HepG2 (cell line): ENCODE data around the gene FAM76A. TPM values are rescaled to one million over a fixed set of nuclear protein-coding genes. Genes with fewer than 3 reads are reported as not detected.
A peak's percentile ranks its signal among the peaks of the same experiment; 100 is the strongest.

ENCODE experiments used
- ATAD3A ChIP-seq: sonication (generic); formaldehyde crosslinking; IDR thresholded peaks from 2 replicates; pipeline ENCODE4 v1.4.0; 2020; ENCODE audit warnings: missing genetic modification reagents
- CTCF ChIP-seq: sonication (generic); formaldehyde crosslinking; IDR thresholded peaks from 2 replicates; pipeline ENCODE4 v1.5.0; 2020; ENCODE audit warnings: mild to moderate bottlenecking, missing genetic modification reagents, moderate library complexity
- ERF ChIP-seq: IDR thresholded peaks from 2 replicates; pipeline ENCODE4 v1.6.1; 2018; ENCODE audit warnings: missing biosample characterization, missing genetic modification reagents
- EZH2 ChIP-seq: conservative IDR thresholded peaks from 2 replicates; pipeline ENCODE4 v1.6.1; 2012; ENCODE audit warnings: mild to moderate bottlenecking, low read depth, low read length, moderate library complexity
- FOXA3 ChIP-seq: IDR thresholded peaks from 2 replicates; pipeline ENCODE4 v1.6.1; 2016; ENCODE audit warnings: missing genetic modification reagents, missing compliant biosample characterization
- KLF16 ChIP-seq, 2 experiments: sonication (generic) in 1 of 2; formaldehyde crosslinking in 1 of 2; IDR thresholded peaks; 2 replicates each; pipeline versions ENCODE4 v1.6.1 to v1.8.0; 2016 to 2023; ENCODE audit warnings: missing genetic modification reagents in 2 of 2, missing compliant biosample characterization in 1 of 2
- MAX ChIP-seq: IDR thresholded peaks from 2 replicates; pipeline ENCODE4 v1.6.1; 2012; ENCODE audit warnings: inconsistent platforms
- MIER2 ChIP-seq: IDR thresholded peaks from 2 replicates; pipeline ENCODE4 v1.6.1; 2016; ENCODE audit warnings: missing biosample characterization, missing genetic modification reagents
- RCOR2 ChIP-seq: IDR thresholded peaks from 2 replicates; pipeline ENCODE4 v1.6.1; 2016; ENCODE audit warnings: missing biosample characterization, missing genetic modification reagents
- ZFP36L1 ChIP-seq: sonication (generic); formaldehyde crosslinking; IDR thresholded peaks from 2 replicates; pipeline ENCODE4 v1.8.0; 2022; ENCODE audit warnings: mild to moderate bottlenecking, missing genetic modification reagents, moderate library complexity
- ZHX1 ChIP-seq: sonication (generic); formaldehyde crosslinking; IDR thresholded peaks from 2 replicates; pipeline ENCODE4 v1.8.1; 2022; ENCODE audit warnings: low read depth, mild to moderate bottlenecking, missing genetic modification reagents
- ZNF205 ChIP-seq: IDR thresholded peaks from 2 replicates; pipeline ENCODE4 v1.6.1; 2018; ENCODE audit warnings: missing biosample characterization, missing genetic modification reagents
- ZNF253 ChIP-seq: sonication (generic); formaldehyde crosslinking; IDR thresholded peaks from 2 replicates; pipeline ENCODE4 v1.8.0; 2022; ENCODE audit warnings: mild to moderate bottlenecking, missing genetic modification reagents, borderline replicate concordance
- ZNF275 ChIP-seq: sonication (generic); formaldehyde crosslinking; IDR thresholded peaks from 2 replicates; pipeline ENCODE4 v1.8.0; 2022; ENCODE audit warnings: missing genetic modification reagents, mild to moderate bottlenecking, inconsistent platforms, borderline replicate concordance
- ZNF276 ChIP-seq: sonication (generic); formaldehyde crosslinking; IDR thresholded peaks from 2 replicates; pipeline ENCODE4 v1.4.0; 2020; ENCODE audit warnings: mild to moderate bottlenecking, low read depth, missing genetic modification reagents
- ZNF605 ChIP-seq: sonication (generic); formaldehyde crosslinking; IDR thresholded peaks from 2 replicates; pipeline ENCODE4 v1.8.0; 2022; ENCODE audit warnings: mild to moderate bottlenecking, missing genetic modification reagents
- ZNF607 ChIP-seq: sonication (generic); formaldehyde crosslinking; IDR thresholded peaks from 2 replicates; pipeline ENCODE4 v1.5.1; 2020; ENCODE audit warnings: missing genetic modification reagents, mild to moderate bottlenecking, borderline replicate concordance
- ZNF766 ChIP-seq: sonication (generic); formaldehyde crosslinking; IDR thresholded peaks from 2 replicates; pipeline ENCODE4 v1.5.0; 2020; ENCODE audit warnings: missing genetic modification reagents, borderline replicate concordance
- ZNF841 ChIP-seq: sonication (generic); formaldehyde crosslinking; IDR thresholded peaks from 2 replicates; pipeline ENCODE4 v1.8.1; 2023; ENCODE audit warnings: missing genetic modification reagents, borderline replicate concordance
- polyA plus RNA-seq, 8 experiments: library from polyadenylated mRNA; depleted of rRNA in 3 of 8; stranded (reverse) in 7 of 8; unstranded in 1 of 8; fragments of >200 nt; fragmentation: Illumina TruSeq in 4 of 8; extraction: Trizol in 4 of 8; gene quantifications; 2 replicates each; pipeline versions ENCODE4 v1.2.1 to v1.2.3, GENCODE V29; 2011 to 2016; ENCODE audit warnings: low read depth in 4 of 8, missing spikeins in 1 of 8, mixed read lengths in 1 of 8; ENCODE audit not compliant: insufficient read depth in 1 of 8
- total RNA-seq, 5 experiments: library from RNA; depleted of rRNA; stranded (reverse); fragments of >200 nt; fragmentation: Illumina TruSeq; extraction: Trizol; gene quantifications; 2 replicates each; pipeline ENCODE4 v1.2.3, GENCODE V29; 2016; ENCODE audit warnings: low read depth in 1 of 5

FAM76A gene
- total and polyA plus RNA-seq, 2 of the 13 experiments (the other 11 are each of a cell fraction or from before 2014, with no cell fraction given) = 4.2 to 15.7 TPM

- TF ChIP-seq ZNF275 (CRISPR knock-in tag) = peak; percentile 95
- peak; percentile 54; the same call in 1 of the 2 replicates for TF ChIP-seq ZNF607 (CRISPR knock-in tag)
- no peak for TF ChIP-seq RCOR2 (CRISPR knock-in tag)
- peak; percentile 92 for TF ChIP-seq CTCF (CRISPR knock-in tag)
- peak; percentile 40; the same call in 1 of the 2 replicates for TF ChIP-seq ZHX1 (CRISPR knock-in tag)
- TF ChIP-seq EZH2 = no peak
- TF ChIP-seq KLF16 (CRISPR knock-in tag; IDR thresholded peaks at IDR 0.05) = peak in 1 of 2 experiments; percentile 31; a peak in 1 of 4 replicates
- peak; percentile 78; the same call in 1 of the 2 replicates for TF ChIP-seq ERF (CRISPR knock-in tag)
- 0 out of 2 replicates have a peak, but pooled peaks have one; percentile 14 for TF ChIP-seq ZNF766
- no peak for TF ChIP-seq MIER2 (CRISPR knock-in tag)
- TF ChIP-seq ZNF841 = no peak
- peak; percentile 52; the same call in 1 of the 2 replicates for TF ChIP-seq ZNF605 (CRISPR knock-in tag)
- TF ChIP-seq FOXA3 = peak; percentile 42; the same call in 1 of the 2 replicates
- TF ChIP-seq ZNF205 = no peak
- TF ChIP-seq ZNF253 = 0 out of 2 replicates have a peak, but pooled peaks have one; percentile 18
- 0 out of 2 replicates have a peak, but pooled peaks have one; percentile 65 for TF ChIP-seq ZNF276
- TF ChIP-seq ATAD3A (CRISPR knock-in tag) = no peak
- peak; percentile 81 for TF ChIP-seq ZFP36L1 (CRISPR knock-in tag)
- peak; percentile 97 for TF ChIP-seq MAX
These were observed at the start of gene FAM76A (continued) for GRCh38 chr1:27725374-27726172.
